GM21619 (cell line): Measurements from ENCODE around the gene RTRAF.

ENCODE experiments used
- ATAC-seq: cut with Tn5 transposase; IDR thresholded peaks from one replicate; pipeline ENCODE4 v1.9.1; 2021; ENCODE audit not compliant: unreplicated experiment

RTRAF gene

GRCh38 chr14:52048641-52049204 is 59.4 kb downstream of the RTRAF start:
- no peak for ATAC-seq

- no peak for ATAC-seq
These were observed 59.9 kb downstream of the RTRAF start for GRCh38 chr14:52049271-52049670.

GRCh38 chr14:52049721-52050588 is 60.6 kb downstream of the RTRAF start:
- no peak for ATAC-seq

GRCh38 chr14:52051251-52051650 is 61.9 kb downstream of the RTRAF start:
- ATAC-seq, result no peak

GRCh38 chr14:52051871-52052270 is 62.5 kb downstream of the RTRAF start:
- ATAC-seq, result no peak

- ATAC-seq, result no peak
These were observed 63.1 kb downstream of the RTRAF start for GRCh38 chr14:52052288-52052943.

GRCh38 chr14:52053044-52053443 is 63.7 kb downstream of the RTRAF start:
- no peak for ATAC-seq

GRCh38 chr14:52054678-52055077 is 65.3 kb downstream of the RTRAF start:
- no peak for ATAC-seq

- ATAC-seq, result no peak
These were observed 65.8 kb downstream of the RTRAF start for GRCh38 chr14:52055167-52055566.

- no peak for ATAC-seq
These were observed 69.0 kb downstream of the RTRAF start for GRCh38 chr14:52058341-52058740.

- ATAC-seq, result no peak
These were observed 70.3 kb downstream of the RTRAF start for GRCh38 chr14:52059649-52060048.

- no peak for ATAC-seq
These were observed 70.7 kb downstream of the RTRAF start for GRCh38 chr14:52060080-52060479.
